T47D (cell line): ENCODE measurements around the gene SLC35B4.
A peak's percentile ranks its signal among the peaks of the same experiment; 100 is the strongest.

Source experiments
- DNase-seq, 2 experiments: peaks; one replicate each; pipeline versions ENCODE4 v3.0.0 to v3.0.0-alpha.2; 2011 to 2012; ENCODE audit warnings: low read depth in 1 of 2, low spot score in 1 of 2
- JUND ChIP-seq: IDR thresholded peaks from 2 replicates; pipeline ENCODE4 v1.6.1; 2012; ENCODE audit warnings: low read depth
- in situ Hi-C: cut with HindIII; loops from 2 replicates; pipeline ENCODE4 v1.10.0; 2016; ENCODE audit warnings: low sequenced_read_pairs, low pct_unique_long_range_greater_than_20kb

SLC35B4 gene

DNA sequence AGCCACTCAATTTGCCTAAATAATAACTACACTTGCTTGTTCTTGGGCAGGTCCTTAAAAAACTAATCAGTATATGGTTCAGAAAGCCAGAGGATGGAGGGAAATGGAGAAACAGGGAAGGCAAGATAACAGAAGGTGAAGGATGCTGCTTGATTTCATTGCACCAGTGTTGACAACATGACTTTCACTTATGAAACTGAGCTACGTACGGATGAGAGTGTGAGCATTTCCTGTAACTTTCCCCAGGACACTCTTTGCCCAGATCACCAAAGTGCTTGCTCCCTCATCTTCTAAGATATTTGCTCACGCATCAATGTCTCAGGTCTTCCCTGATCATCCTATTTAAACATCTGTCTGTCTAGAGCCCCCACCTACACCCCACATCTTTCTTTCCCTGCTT is 37.4 kb downstream of the SLC35B4 start:
- in situ Hi-C loops = no loop called here
- DNase-seq = no peak
- no peak for TF ChIP-seq JUND

DNA sequence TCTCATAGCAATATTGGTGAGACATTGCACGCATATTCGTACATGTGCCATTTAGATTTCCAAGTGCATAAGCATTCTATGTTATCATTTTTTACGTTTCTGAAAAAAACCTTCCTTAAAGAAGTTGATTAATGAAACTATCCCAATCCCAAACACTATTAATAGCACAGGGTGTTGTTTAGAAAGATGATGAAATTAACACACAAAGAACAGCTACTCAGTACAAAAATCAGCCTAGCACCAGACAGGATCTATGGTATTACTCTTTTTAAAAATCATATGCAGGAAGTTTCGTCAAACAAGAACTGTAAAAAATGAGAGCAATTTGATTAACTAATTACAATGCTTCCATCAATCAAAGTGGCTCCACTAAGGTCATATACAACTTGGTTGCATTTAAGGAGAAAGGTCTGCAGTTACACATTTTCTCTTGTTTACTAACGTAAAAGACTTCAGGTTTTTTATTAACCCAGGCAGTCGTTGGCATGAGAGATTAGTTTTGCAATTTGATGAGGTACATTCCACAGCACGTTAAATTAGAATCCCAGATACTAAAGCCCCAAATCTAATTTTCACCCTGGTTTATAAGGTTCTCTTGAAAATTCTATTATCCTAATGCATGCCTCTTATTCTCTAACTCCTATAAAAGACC is 38.1 kb downstream of the SLC35B4 start:
- no peak for DNase-seq
- no peak for TF ChIP-seq JUND
- in situ Hi-C loops = no loop called here

DNA sequence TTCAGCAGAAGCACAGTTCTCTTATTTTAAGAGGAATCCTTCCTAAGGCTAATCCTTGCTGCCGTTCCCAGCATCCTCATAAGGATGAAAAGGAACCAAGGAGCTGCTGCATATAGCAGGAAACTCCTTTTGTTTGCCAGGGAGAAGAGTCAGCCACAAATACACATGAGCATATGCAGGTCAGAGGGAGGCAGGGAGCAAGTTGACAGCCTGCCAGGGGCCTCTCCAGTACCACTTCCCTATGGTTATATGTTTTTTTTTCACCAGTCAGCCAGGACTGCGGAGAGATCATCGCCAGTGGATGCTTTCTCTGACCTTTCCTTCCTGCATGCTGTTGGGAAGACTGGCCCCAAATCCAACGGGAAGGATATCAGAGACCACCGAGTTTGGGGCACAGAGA is 39.8 kb downstream of the SLC35B4 start:
- in situ Hi-C loops = no loop called here
- no peak for TF ChIP-seq JUND
- DNase-seq = no peak

- in situ Hi-C loops = no loop called here
- no peak for TF ChIP-seq JUND
- no peak for DNase-seq
Measured at GRCh38 chr7:134262322-134262721, 54.4 kb downstream of the SLC35B4 start.

GRCh38 chr7:134255814-134256213 is 60.9 kb downstream of the SLC35B4 start:
- DNase-seq = no peak
- in situ Hi-C loops = no loop called here
- TF ChIP-seq JUND = no peak

DNA sequence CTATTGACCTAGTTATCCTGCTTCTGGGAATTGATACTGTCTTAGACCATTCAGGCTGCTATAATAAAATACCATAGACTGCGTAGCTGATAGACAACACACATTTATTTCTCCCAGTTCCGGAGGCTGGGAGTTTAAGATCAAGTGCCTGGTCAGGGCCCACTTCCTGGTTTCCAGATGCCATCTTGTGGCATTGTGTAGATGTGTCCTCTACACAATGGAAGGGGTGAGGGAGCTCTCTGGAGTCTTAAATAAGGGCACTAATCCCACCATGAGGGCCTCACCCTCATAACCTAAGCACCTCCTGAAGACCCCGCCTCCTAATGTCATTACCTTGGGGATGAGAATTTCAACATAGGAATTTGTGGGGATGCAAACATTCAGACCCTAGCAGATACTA is 62.4 kb downstream of the SLC35B4 start:
- DNase-seq = peak in 1 of 2 experiments; percentile 23
- in situ Hi-C loops = no loop called here
- TF ChIP-seq JUND = no peak

GRCh38 chr7:134248196-134248595 is 68.5 kb downstream of the SLC35B4 start:
- DNase-seq = no peak
- no peak for TF ChIP-seq JUND
- in situ Hi-C loops = no loop called here

GRCh38 chr7:134246761-134247160 is 70.0 kb downstream of the SLC35B4 start:
- TF ChIP-seq JUND = no peak
- DNase-seq = no peak
- in situ Hi-C loops = no loop called here

- in situ Hi-C loops = no loop called here
- TF ChIP-seq JUND = no peak
Measured at GRCh38 chr7:134246347-134246746, 70.4 kb downstream of the SLC35B4 start.

DNA sequence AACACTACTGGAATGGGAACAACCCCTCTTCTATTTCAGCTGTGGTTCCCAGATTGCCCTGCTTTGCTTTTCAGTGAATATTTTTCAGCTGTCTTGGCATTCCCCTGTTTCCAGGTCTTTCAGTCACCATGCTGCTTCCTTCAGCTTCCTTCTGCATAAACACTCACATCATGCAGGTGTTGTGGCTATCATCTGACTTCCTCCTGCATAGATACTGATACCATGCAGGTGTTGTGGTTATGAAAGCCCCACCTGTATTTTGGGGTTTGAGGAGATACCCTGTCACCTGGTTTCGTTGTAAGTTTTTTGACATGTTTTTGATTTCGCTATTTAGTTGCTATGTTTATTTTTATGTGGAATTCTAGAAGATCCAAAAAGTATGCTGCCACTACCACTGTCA is 71.5 kb downstream of the SLC35B4 start:
- TF ChIP-seq JUND = no peak
- in situ Hi-C loops = no loop called here
- no peak for DNase-seq

More at GRCh38 chr7:134246347-134246746, 70.4 kb downstream of the SLC35B4 start:
- DNase-seq = no peak
